Measurements from ENCODE around the gene ADGRE2. TPM values are rescaled to one million over a fixed set of nuclear protein-coding genes. Genes with fewer than 3 reads are reported as not detected.

ADGRE2 gene
- total RNA-seq, 6 experiments from 2014 or later, result 0.05 to 0.14 (median 0.07) TPM; not detected in 3

GRCh38 chr19:14683439-14683838 lies 94.9 kb downstream of the ADGRE2 start:
- H3K27ac Mint-ChIP-seq, result no peak overlapping the region
- no peaks in the 10 kb centered on the region for H3K9me3 Mint-ChIP-seq
- no peak for DNase-seq
- H3K4me3 Mint-ChIP-seq, result no peak overlapping the region
- no peaks in the 10 kb centered on the region for H3K36me3 Mint-ChIP-seq (ENCODE audit: low read depth)
- H3K27me3 Mint-ChIP-seq (ENCODE audit: insufficient read depth), result no peaks in the 10 kb centered on the region
- no peaks in the 10 kb centered on the region for H3K4me1 Mint-ChIP-seq (ENCODE audit: low read depth)
- TF ChIP-seq CTCF (IDR thresholded peaks at IDR 0.05), result no peak

Other genes starting within 250 kb of the ADGRE2 start
- 100 to 1,000 TPM; 101 to 132 (median 118) TPM for gene TECR, start 249.0 kb downstream of the ADGRE2 start, total RNA-seq (2021; fragmentation: NEBNext Ultra II Directional; extraction: Animal tissue kit (Norgen Biotek cat#: 25700))
- 100 to 1,000 TPM; 167 to 227 (median 199) TPM for gene NDUFB7, start 206.5 kb downstream of the ADGRE2 start, total RNA-seq (2021; fragmentation: NEBNext Ultra II Directional; extraction: Animal tissue kit (Norgen Biotek cat#: 25700))
- not detected for gene CLEC17A, start 195.5 kb downstream of the ADGRE2 start, total RNA-seq (2021; fragmentation: NEBNext Ultra II Directional; extraction: Animal tissue kit (Norgen Biotek cat#: 25700))
- gene ADGRE3, start 103.7 kb downstream of the ADGRE2 start, total RNA-seq (2021; fragmentation: NEBNext Ultra II Directional; extraction: Animal tissue kit (Norgen Biotek cat#: 25700)), result not detected
- 10 to 100 TPM in 1 of 6 experiments, 1 to 10 TPM in 5; 7.9 to 10.0 (median 9.1) TPM for gene ZNF333, start 88.5 kb downstream of the ADGRE2 start, total RNA-seq (2021; fragmentation: NEBNext Ultra II Directional; extraction: Animal tissue kit (Norgen Biotek cat#: 25700))
- not detected for gene OR7A5, start 56.6 kb upstream of the ADGRE2 start, total RNA-seq (2021; fragmentation: NEBNext Ultra II Directional; extraction: Animal tissue kit (Norgen Biotek cat#: 25700))
- not detected for gene OR7C1, start 56.6 kb upstream of the ADGRE2 start, total RNA-seq (2021; fragmentation: NEBNext Ultra II Directional; extraction: Animal tissue kit (Norgen Biotek cat#: 25700))
- gene OR7A10, start 70.4 kb upstream of the ADGRE2 start, total RNA-seq (2021; fragmentation: NEBNext Ultra II Directional; extraction: Animal tissue kit (Norgen Biotek cat#: 25700)), result not detected
- not detected for gene OR7A17, start 107.6 kb upstream of the ADGRE2 start, total RNA-seq (2021; fragmentation: NEBNext Ultra II Directional; extraction: Animal tissue kit (Norgen Biotek cat#: 25700))
- gene OR7C2, start 162.9 kb upstream of the ADGRE2 start, total RNA-seq (2021; fragmentation: NEBNext Ultra II Directional; extraction: Animal tissue kit (Norgen Biotek cat#: 25700)), result not detected
- not detected for gene SLC1A6, start 201.3 kb upstream of the ADGRE2 start, total RNA-seq (2021; fragmentation: NEBNext Ultra II Directional; extraction: Animal tissue kit (Norgen Biotek cat#: 25700))